NT2/D1 (cell line): ENCODE measurements around the gene MRPL18.

Experiments
- SUZ12 ChIP-seq: IDR thresholded peaks from 2 replicates; pipeline ENCODE4 v1.6.1; 2011; ENCODE audit not compliant: insufficient read length, insufficient read depth; ENCODE audit errors: extremely low read depth
- YY1 ChIP-seq: IDR thresholded peaks from 2 replicates; pipeline ENCODE4 v1.6.1; 2011; ENCODE audit not compliant: insufficient read length, insufficient read depth
- ZNF274 ChIP-seq: IDR thresholded peaks from 2 replicates; pipeline ENCODE4 v1.6.1; 2011; ENCODE audit warnings: mild to moderate bottlenecking, low read depth, low read length

- TF ChIP-seq YY1 (no peak), SUZ12 (no peak), ZNF274 (no peak)
Measured at GRCh38 chr6:159828074-159828473, 37.8 kb downstream of the MRPL18 start.
